ENCODE data around the gene DPAGT1.
"Not testable (repeated sequence)": the region's sequence is repeated elsewhere in the genome, so short reads cannot be mapped to it uniquely, and the experiment has no call there.

Gene DPAGT1

DNA sequence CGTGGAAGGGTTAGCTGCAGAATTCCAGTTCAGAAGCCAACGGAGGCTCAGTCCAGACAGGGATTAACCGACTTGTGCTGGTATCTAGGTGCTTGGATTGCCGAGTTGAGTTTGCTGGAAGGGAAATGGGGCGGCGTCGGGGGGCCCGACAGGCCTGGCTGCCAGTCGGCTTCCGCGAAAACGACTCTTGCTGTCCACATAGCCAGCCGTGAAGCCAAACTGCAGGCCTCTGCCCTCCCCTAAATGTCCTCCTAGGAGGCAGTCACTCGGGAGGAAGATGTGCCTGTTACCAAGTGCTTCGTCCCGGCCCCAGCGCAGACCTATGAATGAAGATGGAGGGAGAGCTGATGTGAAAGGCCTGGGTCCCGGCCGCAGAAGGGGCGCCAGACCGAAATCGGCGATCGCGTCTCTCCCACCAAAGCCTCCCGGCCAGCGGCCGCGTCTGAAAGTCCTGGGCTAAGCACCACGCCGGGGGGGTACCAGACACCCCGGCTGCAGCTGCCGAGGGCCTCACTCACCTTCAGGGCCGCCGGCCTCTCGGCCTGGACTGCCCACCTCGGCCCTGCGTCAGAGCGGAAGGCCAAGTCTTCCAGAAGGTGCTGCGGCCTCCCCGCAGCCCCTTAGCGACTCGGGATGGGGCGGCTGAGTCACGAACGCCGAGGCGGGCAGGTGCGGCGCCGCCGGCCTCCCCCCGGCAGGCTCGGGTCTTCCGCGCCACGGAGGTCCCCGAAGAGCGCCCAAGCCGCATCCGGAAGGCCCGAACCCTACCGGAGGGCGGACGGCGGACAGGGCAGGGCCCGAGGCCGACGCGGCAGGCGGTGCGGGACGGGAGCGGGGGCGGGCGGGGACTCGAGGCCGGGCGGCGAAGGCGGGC, 7.5 kb downstream of the DPAGT1 start:
- peak; percentile 26 for DNase-seq

DNA sequence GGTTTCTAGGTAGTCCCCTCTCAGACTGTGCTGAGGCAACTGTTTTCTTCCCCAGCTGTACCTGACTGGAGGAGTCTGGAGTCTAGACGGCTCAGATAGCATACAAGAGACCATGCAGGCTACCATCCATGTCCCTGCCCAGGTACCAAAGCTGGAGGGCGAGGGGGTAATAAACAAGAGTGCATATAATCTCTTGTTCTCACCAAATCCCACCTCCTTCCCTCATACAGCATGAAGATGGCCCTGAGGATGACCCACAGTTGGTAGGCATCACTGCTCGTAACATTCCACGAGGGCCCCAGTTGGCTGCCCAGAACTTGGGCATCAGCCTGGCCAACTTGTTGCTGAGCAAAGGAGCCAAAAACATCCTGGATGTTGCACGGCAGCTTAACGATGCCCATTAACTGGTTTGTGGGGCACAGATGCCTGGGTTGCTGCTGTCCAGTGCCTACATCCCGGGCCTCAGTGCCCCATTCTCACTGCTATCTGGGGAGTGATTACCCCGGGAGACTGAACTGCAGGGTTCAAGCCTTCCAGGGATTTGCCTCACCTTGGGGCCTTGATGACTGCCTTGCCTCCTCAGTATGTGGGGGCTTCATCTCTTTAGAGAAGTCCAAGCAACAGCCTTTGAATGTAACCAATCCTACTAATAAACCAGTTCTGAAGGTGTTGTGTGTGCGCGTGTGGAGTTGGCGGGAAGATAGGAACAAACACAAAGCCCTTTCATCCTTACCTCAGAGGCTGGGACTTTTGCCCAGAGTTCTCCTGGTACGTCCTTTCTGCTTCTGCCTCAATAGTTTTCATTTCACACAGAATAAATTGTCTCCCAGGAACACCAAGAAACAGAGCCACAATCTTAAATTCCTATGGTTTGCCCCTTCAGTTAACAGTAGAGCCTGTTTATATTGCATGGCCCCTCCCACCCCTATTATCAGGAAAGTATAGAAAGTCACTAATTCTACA, 8.5 kb downstream of the DPAGT1 start:
- DNase-seq: no peak

DNA sequence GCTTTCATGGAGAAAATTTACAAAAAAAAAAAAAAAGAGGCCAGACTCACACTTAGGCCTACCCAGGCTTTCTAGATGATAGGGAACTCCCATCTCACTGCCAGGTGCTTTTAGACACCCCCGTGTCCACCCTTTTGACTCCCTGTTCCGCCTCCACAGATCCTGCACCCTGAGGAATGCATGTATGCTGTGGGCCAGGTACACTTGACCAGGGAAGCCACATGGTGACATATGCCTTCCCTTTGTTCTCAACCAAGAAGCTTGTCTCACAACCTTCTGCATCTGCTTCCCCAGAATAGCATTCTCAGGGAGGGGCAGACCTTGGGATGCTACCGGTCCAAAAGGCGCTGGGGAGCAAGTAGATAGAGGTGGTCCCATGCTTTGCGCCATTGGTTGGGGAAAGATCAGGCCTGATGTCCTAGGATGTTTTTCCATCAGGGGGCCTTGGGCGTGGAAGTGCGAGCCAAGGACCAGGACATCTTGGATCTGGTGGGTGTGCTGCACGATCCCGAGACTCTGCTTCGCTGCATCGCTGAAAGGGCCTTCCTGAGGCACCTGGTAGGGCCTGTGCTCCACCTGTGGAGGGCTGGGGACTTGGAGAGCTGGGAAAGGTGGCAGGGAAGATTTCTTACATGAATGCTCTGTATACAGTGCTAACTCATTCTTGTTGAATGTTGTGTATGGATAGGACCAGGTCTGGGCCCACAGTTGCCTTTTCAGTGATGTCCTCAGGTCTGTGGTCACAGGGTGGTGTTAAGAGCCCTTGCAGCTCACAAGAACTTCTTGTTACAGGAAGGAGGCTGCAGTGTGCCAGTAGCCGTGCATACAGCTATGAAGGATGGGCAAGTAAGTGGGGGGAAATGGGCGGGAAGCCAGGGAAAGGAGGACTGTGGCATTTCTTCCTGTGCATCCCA, 9.4 kb downstream of the DPAGT1 start:
- no peak for DNase-seq

DNA sequence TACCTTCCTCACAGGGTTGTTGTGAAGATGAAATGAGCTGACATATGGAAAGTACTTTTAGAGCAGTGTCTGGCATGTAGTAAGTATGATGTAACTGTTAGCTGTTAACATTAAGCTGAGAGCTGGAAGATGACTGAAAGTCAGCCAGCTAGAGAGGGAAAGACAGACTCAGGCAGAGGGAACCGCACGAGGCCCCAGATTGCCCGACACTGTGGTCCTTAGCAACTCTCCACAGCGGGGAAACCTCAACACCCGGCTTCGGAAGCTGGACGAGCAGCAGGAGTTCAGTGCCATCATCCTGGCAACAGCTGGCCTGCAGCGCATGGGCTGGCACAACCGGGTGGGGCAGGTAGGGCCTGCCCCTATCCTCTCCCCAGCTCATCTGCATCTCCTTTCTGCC, 10.5 kb downstream of the DPAGT1 start:
- DNase-seq: no peak

DNA sequence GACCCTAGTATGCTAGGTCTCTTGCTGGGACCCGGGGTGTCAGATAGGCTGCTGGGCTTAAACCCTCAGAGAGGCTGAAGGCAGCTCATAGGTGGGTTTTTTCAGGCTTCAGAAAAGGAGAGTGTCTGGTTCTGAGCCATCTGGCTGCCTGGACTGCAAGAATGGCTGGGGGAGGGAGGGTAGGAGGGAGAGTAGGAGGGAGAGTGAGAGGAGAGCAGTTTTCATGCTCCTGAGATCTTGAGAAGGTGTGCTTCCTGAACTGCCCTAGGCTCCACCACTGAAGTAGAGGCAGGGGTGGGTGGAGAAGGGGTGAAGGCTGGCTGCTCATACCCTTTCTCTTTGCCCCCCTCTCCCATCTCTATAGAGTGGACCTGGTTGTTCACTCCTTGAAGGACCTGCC, 12.3 kb downstream of the DPAGT1 start:
- no peak for DNase-seq

DNA sequence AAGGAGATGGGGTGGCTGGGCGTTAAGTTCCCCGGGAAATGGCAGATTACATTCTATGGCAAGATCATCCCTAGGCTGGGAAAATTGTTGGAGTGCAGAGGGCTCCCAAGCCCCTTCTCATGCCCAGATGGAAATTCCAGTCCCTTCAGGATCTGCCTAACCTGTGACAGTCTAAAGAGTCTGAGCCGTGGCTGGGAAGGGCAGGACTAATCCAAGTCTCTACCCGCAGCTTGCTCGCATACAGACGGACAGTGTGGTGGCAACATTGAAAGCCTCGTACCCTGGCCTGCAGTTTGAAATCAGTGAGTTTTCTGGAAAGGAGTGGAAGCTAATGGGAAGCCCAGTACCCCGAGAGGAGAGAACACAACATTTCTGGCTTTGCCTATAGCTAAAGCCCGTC, 13.2 kb downstream of the DPAGT1 start:
- no peak for DNase-seq

DNA sequence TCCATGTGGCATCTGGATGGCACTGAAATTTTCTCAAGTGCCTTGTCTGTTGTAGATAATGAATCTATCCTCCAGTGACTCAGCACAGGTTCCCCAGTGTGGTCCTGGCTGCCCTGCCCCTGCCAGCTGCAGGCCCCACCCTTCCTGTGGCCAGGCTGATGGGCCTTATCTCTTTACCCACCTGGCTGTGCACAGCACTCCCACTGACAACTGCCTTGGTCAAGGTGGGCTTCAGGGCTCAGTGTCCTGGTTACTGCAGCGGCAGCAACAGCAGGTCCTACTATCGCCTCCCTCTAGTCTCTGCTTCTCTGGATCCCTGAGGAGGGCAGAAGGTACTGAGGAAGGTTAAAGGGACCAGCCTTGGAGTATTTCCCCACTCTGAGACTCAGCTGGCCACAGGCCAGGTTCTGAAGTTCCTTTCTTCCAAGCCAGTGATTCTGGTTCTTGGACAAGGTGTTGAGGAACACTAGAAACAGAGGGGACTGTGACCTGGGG, 13.9 kb downstream of the DPAGT1 start:
- no peak for DNase-seq

DNA sequence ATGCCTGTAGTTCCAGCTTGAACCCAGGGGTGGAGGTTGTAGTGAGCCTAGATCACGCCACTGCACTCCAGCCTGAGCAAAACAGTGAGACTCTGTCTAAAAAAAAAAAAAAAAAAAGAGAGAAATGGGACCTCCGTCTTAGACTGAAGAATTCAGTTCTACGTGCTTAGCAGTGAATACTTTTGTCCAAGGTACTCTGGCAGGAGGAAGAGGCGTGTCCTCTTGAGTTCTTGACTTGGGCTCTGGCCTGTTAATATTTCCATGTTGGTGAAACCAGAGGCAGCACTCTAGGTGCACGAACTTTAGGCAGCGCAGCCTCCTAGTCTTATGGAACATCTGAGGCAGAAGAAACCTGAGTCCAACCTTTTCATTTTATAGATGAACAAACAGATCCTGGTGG, 14.5 kb downstream of the DPAGT1 start:
- DNase-seq: no peak

DNA sequence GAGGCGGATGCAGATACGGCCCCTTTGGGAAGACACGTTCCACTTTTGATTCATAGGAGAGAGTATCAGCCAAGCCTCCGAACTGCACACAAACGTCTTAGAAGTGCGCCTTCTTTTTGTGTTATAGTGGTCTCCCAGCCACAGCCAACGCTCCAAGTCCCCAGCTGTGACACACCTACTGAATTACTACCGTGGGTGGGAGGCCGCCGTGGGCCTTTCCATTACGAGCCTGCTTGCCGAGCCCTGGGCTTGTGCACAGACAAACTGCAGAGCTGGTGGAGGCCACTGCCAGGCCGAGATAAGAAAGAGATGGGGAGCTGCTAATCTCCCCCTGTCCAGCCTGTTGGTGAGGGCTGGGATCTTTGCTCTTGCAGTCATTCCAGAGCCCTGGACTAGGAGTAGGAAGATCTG, 16.2 kb downstream of the DPAGT1 start:
- DNase-seq: no peak

DNA sequence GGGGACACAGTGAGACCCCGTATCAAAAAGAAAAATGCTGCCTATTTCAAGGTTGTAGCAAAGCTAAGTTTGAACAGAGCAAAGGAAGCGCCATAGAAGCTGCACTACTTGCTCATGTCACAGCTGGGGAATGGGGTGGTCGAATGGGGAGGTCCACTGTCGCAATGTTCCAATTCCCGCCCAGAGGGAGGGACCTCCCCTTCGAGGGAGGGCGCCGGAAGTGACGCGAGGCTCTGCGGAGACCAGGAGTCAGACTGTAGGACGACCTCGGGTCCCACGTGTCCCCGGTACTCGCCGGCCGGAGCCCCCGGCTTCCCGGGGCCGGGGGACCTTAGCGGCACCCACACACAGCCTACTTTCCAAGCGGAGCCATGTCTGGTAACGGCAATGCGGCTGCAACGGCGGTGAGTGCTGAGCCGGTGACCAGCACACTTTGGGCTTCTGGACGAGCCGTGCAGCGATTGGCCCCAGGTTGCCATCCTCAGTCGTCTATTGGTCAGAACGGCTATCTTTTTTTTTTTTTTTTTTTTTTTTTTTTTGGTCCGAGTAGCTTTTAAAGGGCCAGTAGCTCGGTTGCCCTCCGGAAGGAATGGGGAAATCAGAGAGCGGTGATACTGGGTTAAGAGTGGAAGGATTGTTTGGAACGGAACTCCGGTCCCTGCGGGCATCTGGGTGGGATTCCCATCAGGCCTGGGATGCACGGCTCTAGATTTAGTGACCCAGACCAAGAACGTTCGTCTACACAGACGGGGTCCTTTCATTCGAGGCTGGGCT, 16.8 kb downstream of the DPAGT1 start, which contains the start of gene HMBS:
Gene HMBS (plus strand): TSS at position 219 of the 774 bp plus-strand sequence. CDS start 153 bp downstream, at position 372.
- DNase-seq: peak; percentile 82

DNA sequence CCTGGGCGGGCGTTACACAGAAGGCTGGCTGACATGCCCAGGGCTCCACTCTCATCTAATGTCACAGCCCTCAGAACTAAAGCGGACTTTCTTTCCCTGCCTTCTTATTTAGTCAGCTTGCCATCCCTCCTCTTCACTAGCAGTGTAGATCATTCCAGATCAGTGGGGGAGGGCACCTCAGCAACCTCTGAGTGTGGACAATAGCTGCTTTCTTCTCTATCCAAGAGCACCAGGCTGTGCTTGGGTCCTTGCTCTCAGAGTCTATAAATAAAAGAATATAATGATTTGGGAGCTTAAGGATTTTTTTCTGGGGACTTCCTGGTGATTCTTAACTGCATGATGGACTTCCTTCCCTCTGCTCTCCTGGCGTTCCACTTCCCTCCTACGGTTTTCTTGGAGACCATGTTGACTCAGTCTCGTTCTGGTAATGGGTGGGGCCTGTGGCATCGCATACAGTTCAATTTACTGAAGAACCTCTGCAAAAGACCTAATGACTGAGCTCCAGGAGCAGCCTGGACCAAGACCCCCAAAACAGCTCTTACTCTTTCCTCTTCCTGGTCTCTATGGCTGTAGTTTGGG, 19.9 kb downstream of the DPAGT1 start:
- DNase-seq: no peak

DNA sequence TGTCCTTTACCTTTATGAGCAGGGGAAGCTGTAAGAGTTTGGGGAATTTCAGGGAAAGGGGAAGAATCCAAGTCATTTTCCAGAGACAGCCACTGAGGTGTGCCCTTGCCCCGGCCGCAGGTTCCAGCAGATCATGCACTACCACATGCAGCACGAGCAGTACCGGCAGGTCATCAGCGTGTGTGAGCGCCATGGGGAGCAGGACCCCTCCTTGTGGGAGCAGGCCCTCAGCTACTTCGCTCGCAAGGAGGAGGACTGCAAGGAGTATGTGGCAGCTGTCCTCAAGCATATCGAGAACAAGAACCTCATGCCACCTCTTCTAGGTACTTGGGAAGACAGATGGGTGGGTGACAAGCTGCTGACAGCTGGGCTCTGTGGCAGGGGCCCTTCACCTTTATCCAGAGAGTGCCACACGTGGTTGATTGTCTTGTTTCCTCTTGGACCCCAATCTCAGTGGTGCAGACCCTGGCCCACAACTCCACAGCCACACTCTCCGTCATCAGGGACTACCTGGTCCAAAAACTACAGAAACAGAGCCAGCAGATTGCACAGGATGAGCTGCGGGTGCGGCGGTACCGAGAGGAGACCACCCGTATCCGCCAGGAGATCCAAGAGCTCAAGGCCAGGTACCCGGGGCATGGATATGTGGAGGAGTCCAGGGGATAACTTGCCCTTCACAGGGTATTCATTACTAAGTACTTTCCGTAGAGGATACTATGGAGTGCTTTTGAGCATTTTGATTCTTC, 22.8 kb downstream of the DPAGT1 start:
- no peak for DNase-seq

DNA sequence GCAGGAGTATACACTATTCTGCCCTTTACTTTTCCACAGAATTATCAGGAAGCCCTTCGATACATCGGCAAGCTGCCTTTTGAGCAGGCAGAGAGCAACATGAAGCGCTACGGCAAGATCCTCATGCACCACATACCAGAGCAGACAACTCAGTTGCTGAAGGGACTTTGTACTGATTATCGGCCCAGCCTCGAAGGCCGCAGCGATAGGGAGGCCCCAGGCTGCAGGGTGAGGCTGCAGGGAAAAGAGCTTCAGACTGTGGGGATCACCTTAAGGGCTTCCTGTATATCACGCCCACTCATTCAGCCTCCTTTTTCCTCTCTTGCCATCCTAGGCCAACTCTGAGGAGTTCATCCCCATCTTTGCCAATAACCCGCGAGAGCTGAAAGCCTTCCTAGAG, 23.8 kb downstream of the DPAGT1 start:
- DNase-seq: no peak

DNA sequence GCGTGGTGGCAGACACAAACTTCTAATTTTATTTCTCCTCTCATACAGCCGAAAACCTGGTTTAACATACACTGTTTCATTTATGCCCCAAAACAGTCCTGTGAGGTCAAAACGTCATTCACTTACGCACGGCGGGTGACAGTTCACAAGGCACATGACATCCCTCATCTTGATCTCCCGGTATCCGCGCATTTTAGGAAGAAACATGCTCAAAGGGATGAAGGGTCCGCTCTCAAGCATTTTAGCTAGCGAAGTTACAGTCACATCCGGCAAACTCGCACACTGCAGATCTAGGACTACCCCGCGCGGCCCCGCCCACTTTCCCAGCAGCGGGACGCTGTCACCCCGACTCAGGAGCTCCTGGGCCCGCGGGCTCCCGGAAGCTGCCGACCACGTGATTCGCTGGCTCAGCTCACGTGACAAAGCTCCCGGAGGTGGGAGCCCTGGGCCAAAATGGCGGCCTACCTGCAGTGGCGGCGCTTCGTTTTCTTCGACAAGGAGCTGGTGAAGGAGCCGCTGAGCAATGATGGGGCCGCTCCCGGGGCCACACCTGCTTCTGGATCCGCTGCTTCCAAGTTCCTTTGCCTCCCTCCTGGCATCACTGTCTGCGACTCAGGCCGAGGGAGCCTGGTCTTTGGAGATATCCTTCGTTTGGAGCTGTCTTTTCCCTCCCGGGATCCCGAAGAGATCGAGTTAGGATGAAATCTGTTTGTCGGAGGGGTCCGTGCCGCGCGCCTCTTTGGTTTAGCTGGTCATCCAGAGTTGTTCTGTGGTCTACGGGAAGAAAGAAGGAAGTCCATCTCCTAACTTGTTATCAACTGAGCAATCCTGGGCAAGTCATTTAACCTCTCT, 34.1 kb downstream of the DPAGT1 start, which contains the start of gene VPS11:
Gene VPS11 (plus strand): TSS at position 448 of the 852 bp plus-strand sequence. CDS start 6 bp downstream, at position 454.
- peak; percentile 95 for DNase-seq

DNA sequence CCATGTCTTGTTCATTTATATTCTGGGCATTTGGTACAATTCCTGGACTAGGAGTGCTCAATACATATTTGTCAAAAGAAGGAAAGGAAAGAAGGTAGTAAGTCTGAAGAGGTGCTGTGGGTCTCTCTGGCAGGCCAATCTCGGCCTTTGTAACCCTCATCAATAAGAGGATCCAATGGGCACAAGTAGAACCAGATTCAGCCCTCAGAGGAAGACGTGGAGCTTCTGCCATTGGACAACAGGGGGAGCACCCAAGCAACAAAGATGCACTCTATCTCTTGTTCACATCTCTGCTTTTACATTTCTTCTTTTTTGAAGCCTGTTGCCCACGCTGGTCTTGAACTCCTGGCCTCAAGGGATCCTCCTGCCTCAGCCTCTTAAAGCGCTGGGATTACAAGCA, 36.3 kb downstream of the DPAGT1 start:
- peak; percentile 17 for DNase-seq

DNA sequence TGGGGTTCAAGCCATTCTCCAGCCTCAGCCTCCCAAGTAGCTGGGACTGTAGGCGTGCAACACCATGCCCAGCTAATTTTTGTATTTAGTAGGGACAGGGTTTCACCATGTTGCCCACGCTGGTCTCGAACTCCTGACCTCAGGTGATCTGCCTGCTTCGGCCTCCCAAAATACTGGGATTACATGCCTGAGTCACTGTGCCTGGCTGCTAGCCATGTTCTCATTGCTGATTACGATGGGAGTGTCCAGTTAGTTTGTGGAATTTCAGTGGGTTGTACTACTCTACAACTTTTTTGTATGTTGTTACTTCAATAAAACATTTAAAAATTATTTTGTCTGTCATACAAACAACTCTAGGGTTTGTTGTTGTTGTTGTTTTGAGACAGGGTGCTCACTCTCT, 38.9 kb downstream of the DPAGT1 start:
- no peak for DNase-seq

DNA sequence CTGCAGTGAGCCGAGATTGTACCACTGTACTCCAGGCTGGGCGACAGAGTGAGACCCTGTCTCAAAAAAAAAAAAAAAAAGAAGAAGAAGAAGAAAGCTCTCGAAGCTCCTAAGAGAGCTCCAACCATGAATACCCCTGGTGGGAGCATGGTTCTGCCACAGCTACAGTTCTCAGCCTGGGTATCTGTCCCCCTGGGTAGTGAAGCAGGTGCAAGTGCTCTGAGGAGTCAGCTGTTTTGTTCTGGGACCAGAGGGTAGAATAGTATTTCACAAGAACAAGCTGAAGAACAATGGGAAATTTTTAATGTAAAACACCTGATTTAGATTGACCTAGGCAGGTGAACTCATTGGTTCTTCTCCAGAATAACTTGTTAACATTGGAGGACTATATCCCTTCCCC, 40.4 kb downstream of the DPAGT1 start:
- DNase-seq: no peak

DNA sequence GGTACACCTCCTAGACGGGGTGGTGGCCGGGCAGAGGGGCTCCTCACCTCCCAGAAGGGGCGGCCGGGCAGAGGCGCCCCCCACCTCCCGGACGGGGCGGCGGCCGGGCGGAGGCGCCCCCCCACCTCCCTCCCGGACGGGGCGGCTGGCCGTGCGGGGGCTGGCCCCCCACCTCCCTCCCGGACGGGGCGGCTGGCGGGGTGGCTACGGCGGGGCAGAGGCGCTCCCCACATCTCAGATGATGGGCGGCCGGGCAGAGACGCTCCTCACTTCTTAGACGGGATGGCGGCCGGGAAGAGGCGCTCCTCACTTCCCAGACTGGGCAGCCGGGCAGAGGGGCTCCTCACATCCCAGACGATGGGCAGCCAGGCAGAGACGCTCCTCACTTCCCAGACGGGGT, 42.5 kb downstream of the DPAGT1 start:
- not testable (repeated sequence) for DNase-seq

All from activated effector memory CD4-positive, alpha-beta T cell treated with Interleukin-2 at 50 U/mL for 16 hours (primary cell).